ENCODE data around the gene MAGT1.
"Not testable (repeated sequence)": the region's sequence is repeated elsewhere in the genome, so short reads cannot be mapped to it uniquely, and the experiment has no call there.

MAGT1 gene

DNA sequence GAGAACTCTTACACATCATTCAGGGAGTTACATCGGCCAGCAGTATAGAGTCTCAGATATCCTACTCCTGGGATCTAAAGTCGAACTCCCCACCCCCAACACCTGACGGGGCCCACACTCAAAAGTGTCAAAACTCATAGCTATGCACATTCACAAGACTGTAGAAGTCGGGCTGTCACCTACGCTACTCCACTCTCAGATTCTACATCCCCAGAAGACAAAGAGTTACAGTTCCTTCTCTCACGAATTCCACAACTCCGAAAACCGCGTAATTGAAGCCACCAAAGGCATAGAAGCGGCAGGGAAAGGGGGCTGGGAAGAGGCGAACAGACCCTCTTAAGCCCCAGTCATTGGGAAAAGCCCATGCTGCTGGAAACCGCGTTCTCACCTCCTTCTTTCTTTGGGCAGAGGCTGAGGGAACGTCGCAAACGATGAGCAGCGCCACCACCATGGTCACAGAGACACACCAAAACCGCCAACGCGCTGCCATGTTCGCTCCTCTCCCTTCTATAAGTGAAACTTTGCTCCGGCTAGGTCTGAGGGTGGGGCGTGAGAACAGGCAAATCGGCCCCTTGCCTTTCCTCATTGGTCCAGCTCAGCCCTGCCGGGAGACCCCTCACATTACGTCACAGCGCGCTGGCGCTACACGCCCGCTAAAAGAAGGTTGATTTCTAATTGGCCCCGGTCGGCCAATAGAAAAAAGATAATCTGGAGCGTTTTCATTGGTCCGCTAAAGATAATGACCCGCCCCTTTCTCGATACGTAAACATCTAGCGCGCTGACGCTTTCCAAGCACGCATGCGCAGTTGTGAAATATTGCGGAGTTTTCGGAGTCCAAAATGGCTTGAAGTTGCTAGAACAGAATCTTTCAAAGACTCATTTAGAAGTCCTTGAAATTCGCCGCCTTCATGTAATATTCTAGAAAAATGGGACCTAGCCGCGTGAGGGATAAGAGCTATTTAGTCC lies at the start of gene MAGT1 (continued):
- TF ChIP-seq, protein P1, sequence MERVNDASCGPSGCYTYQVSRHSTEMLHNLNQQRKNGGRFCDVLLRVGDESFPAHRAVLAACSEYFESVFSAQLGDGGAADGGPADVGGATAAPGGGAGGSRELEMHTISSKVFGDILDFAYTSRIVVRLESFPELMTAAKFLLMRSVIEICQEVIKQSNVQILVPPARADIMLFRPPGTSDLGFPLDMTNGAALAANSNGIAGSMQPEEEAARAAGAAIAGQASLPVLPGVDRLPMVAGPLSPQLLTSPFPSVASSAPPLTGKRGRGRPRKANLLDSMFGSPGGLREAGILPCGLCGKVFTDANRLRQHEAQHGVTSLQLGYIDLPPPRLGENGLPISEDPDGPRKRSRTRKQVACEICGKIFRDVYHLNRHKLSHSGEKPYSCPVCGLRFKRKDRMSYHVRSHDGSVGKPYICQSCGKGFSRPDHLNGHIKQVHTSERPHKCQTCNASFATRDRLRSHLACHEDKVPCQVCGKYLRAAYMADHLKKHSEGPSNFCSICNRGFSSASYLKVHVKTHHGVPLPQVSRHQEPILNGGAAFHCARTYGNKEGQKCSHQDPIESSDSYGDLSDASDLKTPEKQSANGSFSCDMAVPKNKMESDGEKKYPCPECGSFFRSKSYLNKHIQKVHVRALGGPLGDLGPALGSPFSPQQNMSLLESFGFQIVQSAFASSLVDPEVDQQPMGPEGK (tag by site-specific recombination; IDR thresholded peaks at IDR 0.05) = 0 out of 2 replicates have a peak, but pooled peaks have one; percentile 24
- TF ChIP-seq SP7 (tag by site-specific recombination; IDR thresholded peaks at IDR 0.05) = peak; percentile 49; the same call in 1 of the 2 replicates
- no peak for TF ChIP-seq ZNF621 (tag by site-specific recombination; IDR thresholded peaks at IDR 0.05)
- TF ChIP-seq ZNF214 (tag by site-specific recombination; IDR thresholded peaks at IDR 0.05; ENCODE audit: borderline replicate concordance) = no peak
- no peak for TF ChIP-seq BCL11A (tag by site-specific recombination; IDR thresholded peaks at IDR 0.05; ENCODE audit: low read depth)
- TF ChIP-seq MEIS1 (CRISPR knock-in tag; IDR thresholded peaks at IDR 0.05; ENCODE audit: borderline replicate concordance) = no peak
- TF ChIP-seq ZNF529 (tag by site-specific recombination; IDR thresholded peaks at IDR 0.05; ENCODE audit: insufficient replicate concordance) = no peak
- TF ChIP-seq ZNF394 (tag by site-specific recombination; IDR thresholded peaks at IDR 0.05; ENCODE audit: borderline replicate concordance) = peak; percentile 65; the same call in 1 of the 2 replicates
- TF ChIP-seq, protein P2, sequence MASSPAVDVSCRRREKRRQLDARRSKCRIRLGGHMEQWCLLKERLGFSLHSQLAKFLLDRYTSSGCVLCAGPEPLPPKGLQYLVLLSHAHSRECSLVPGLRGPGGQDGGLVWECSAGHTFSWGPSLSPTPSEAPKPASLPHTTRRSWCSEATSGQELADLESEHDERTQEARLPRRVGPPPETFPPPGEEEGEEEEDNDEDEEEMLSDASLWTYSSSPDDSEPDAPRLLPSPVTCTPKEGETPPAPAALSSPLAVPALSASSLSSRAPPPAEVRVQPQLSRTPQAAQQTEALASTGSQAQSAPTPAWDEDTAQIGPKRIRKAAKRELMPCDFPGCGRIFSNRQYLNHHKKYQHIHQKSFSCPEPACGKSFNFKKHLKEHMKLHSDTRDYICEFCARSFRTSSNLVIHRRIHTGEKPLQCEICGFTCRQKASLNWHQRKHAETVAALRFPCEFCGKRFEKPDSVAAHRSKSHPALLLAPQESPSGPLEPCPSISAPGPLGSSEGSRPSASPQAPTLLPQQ (tag by site-specific recombination; IDR thresholded peaks at IDR 0.05) = peak; percentile 97
- TF ChIP-seq ZNF423 (tag by site-specific recombination; IDR thresholded peaks at IDR 0.05) = no peak
- no peak for TF ChIP-seq ZNF660 (tag by site-specific recombination; IDR thresholded peaks at IDR 0.05)
- no peak for TF ChIP-seq ZSCAN23 (tag by site-specific recombination; IDR thresholded peaks at IDR 0.05)
- no peak for TF ChIP-seq ZNF266 (tag by site-specific recombination; IDR thresholded peaks at IDR 0.05; ENCODE audit: low read depth)
- peak; percentile 68 for TF ChIP-seq YY1 (tag by site-specific recombination; IDR thresholded peaks at IDR 0.05)
- TF ChIP-seq ZNF701 (tag by site-specific recombination; IDR thresholded peaks at IDR 0.05) = no peak
- TF ChIP-seq ZNF23 (tag by site-specific recombination; IDR thresholded peaks at IDR 0.05; ENCODE audit: borderline replicate concordance) = no peak
- TF ChIP-seq ZNF133 (tag by site-specific recombination; IDR thresholded peaks at IDR 0.05) = no peak
- TF ChIP-seq RBAK (tag by site-specific recombination; IDR thresholded peaks at IDR 0.05) = no peak
- TF ChIP-seq ZNF2 (tag by site-specific recombination; IDR thresholded peaks at IDR 0.05) = no peak
- TF ChIP-seq KLF10 (tag by site-specific recombination; IDR thresholded peaks at IDR 0.05) = no peak; the same call in 1 of the 2 replicates
- TF ChIP-seq EGR2 (tag by site-specific recombination; IDR thresholded peaks at IDR 0.05; ENCODE audit: low read depth) = 0 out of 2 replicates have a peak, but pooled peaks have one; percentile 9
- TF ChIP-seq GFI1B (tag by site-specific recombination; IDR thresholded peaks at IDR 0.05) = no peak
- TF ChIP-seq ZNF157 (tag by site-specific recombination; IDR thresholded peaks at IDR 0.05) = no peak

DNA sequence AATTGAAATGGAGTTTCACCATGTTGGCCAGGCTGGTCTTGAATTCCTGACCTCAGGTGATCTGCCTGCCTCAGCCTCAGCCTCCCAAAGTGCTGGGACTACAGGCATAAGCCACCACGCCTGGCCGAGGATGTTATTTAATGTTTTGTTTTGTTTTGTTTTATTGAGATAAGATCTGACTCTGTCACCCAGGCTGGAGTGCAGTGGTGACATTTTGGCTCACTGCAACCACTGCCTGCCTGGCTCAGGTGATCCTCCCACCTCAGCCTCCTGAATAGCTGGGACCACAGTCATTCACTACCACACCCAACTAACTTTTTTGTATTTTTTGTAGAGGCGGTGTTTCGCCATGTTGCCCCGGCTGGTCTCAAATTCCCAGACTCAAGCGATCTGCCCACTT lies 49.8 kb upstream of the MAGT1 start:
- CTCF ChIA-PET = interaction anchor here (0.7 kb wide), 1 partner anchor 768 kb away, joined by 3 read pairs; no protein-coding TSS in a partner anchor
- H3K9me3 ChIP-seq (ENCODE audit: control insufficient read depth, insufficient read depth, low read depth, low read length); H3K27ac ChIP-seq (ENCODE audit: extremely low read depth, low read depth, low read length); H3K4me1 ChIP-seq (ENCODE audit: control insufficient read depth, insufficient read depth, low read length); H3K4me3 ChIP-seq (ENCODE audit: low read depth, low read length); H3K36me3 ChIP-seq (ENCODE audit: control insufficient read depth in 2 of 2, insufficient read depth in 1 of 2, low read length in 2 of 2); POLR2A ChIA-PET: not testable (repeated sequence)
